ENCODE data around the gene ZFHX2. TPM values are rescaled to one million over a fixed set of nuclear protein-coding genes. Genes with fewer than 3 reads are reported as not detected.

The ZFHX2 gene
- total and polyA plus RNA-seq, 2 of the 13 experiments (the other 11 are each of a cell fraction or from before 2014, with no cell fraction given) = 0.17 to 0.44 TPM

DNA sequence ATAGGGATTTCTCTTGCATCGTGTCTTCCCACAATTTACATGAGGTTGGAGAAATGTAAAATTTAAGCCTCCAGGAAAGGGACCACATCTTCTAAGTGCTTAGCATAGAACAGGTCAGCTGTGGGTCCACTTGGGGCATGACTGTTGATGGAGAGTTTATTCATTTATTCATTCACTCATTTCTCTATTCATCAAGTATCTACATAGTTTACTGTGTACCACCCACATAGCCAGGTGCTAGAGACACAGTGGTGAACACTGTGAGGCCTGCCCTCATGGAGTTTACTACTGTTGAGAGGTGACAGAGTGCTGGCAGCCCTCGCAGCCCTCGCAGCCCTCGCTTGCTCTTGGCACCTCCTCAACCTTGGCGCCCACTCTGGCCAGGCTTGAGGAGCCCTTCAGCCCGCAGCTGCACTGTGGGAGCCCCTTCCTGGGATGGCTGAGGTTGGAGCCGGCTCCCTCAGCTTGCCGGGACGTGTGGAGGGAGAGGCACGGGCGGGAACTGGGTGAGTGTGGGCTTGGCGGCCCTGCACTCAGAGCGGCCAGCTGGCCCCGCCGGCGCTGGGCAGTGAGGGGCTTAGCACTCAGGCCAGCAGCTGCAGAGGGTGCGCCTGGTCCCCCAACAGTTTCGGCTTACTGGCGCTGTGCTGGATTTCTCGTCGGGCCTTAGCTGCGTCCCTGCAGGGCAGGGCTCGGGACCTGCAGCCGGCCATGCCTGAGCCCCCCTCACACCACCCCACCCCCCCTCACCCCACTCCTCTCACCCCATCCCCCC is 28.8 kb upstream of the ZFHX2 start (continued):
- no peak for TF ChIP-seq ZBTB49 (CRISPR knock-in tag; IDR thresholded peaks at IDR 0.05; ENCODE audit: borderline replicate concordance)
- no peak for TF ChIP-seq ZBTB21 (CRISPR knock-in tag; IDR thresholded peaks at IDR 0.05)
- peak; percentile 72 for TF ChIP-seq ZBTB33 (CRISPR knock-in tag; IDR thresholded peaks at IDR 0.05)
- TF ChIP-seq ZNF800 (CRISPR knock-in tag; IDR thresholded peaks at IDR 0.05) = no peak
- TF ChIP-seq MAZ (IDR thresholded peaks at IDR 0.05; ENCODE audit: borderline replicate concordance, low read depth, low read length) = no peak
- TF ChIP-seq MAZ (CRISPR knock-in tag; IDR thresholded peaks at IDR 0.05; ENCODE audit: low read depth) = peak; percentile 7; the same call in 1 of the 2 replicates
- no peak for TF ChIP-seq ZMYM3 (CRISPR knock-in tag; IDR thresholded peaks at IDR 0.05)
- TF ChIP-seq ZSCAN31 (CRISPR knock-in tag; IDR thresholded peaks at IDR 0.05; ENCODE audit: low read depth) = no peak
- TF ChIP-seq SOX13 (IDR thresholded peaks at IDR 0.05) = no peak
- TF ChIP-seq SOX13 (CRISPR knock-in tag; conservative IDR thresholded peaks at IDR 0.05 in 1 of 2, IDR thresholded peaks at IDR 0.05 in 1 of 2) = no peak
- TF ChIP-seq, protein P1, sequence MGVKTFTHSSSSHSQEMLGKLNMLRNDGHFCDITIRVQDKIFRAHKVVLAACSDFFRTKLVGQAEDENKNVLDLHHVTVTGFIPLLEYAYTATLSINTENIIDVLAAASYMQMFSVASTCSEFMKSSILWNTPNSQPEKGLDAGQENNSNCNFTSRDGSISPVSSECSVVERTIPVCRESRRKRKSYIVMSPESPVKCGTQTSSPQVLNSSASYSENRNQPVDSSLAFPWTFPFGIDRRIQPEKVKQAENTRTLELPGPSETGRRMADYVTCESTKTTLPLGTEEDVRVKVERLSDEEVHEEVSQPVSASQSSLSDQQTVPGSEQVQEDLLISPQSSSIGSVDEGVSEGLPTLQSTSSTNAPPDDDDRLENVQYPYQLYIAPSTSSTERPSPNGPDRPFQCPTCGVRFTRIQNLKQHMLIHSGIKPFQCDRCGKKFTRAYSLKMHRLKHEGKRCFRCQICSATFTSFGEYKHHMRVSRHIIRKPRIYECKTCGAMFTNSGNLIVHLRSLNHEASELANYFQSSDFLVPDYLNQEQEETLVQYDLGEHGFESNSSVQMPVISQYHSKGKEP (CRISPR knock-in tag; IDR thresholded peaks at IDR 0.05) = no peak
- 0 out of 2 replicates have a peak, but pooled peaks have one; percentile 76 for TF ChIP-seq GLMP (CRISPR knock-in tag; IDR thresholded peaks at IDR 0.05; ENCODE audit: borderline replicate concordance)
- TF ChIP-seq ZNF749 (CRISPR knock-in tag; IDR thresholded peaks at IDR 0.05; ENCODE audit: borderline replicate concordance) = 0 out of 2 replicates have a peak, but pooled peaks have one; percentile 76
- TF ChIP-seq ZNF737 (CRISPR knock-in tag; IDR thresholded peaks at IDR 0.05; ENCODE audit: borderline replicate concordance) = peak; percentile 60; the same call in 1 of the 2 replicates
- TF ChIP-seq ZBTB7B (CRISPR knock-in tag; IDR thresholded peaks at IDR 0.05) = no peak

All from HepG2 (cell line).